Hippocampal formation (tissue), 2 donors: ENCODE data around the gene UCN2.

Experiments
- DNase-seq, 2 donors: peaks; one replicate each; lab custom pipeline; 2025; lab: John Stamatoyannopoulos, UW

The UCN2 gene

GRCh38 chr3:48563382-48563918, at the start of gene UCN2:
TSS of gene UCN2 (minus strand) at chr3:48563781. CDS start at chr3:48563124, 657 bp downstream.
- no peak for DNase-seq

- no peak for DNase-seq
These were observed 48.7 kb upstream of the UCN2 start for GRCh38 chr3:48612309-48612708.

GRCh38 chr3:48609088-48610005, 45.8 kb upstream of the UCN2 start, which contains the start of gene UQCRC1:
TSS of gene UQCRC1 (minus strand) at chr3:48609646. CDS start at chr3:48609620, 26 bp downstream.
- DNase-seq = peak; percentile 88 to 89

- no peak for DNase-seq
These were observed 43.9 kb upstream of the UCN2 start for GRCh38 chr3:48607519-48607918.

- no peak for DNase-seq
These were observed 38.0 kb upstream of the UCN2 start for GRCh38 chr3:48601622-48601994.

GRCh38 chr3:48600711-48601621, 37.4 kb upstream of the UCN2 start:
- no peak for DNase-seq

- no peak for DNase-seq
These were observed 36.1 kb upstream of the UCN2 start for GRCh38 chr3:48599509-48600285.

GRCh38 chr3:48599077-48599501, 35.5 kb upstream of the UCN2 start:
- DNase-seq = no peak

GRCh38 chr3:48598323-48599076, 34.9 kb upstream of the UCN2 start:
- DNase-seq = no peak

GRCh38 chr3:48597408-48597800, 33.8 kb upstream of the UCN2 start:
- DNase-seq = no peak

GRCh38 chr3:48596676-48597407, 33.3 kb upstream of the UCN2 start:
- no peak for DNase-seq

- DNase-seq = no peak
These were observed 32.6 kb upstream of the UCN2 start for GRCh38 chr3:48596157-48596556.

- DNase-seq = no peak
These were observed 32.0 kb upstream of the UCN2 start for GRCh38 chr3:48595526-48596121.

GRCh38 chr3:48595075-48595525, 31.5 kb upstream of the UCN2 start, which contains the start of gene COL7A1:
TSS of gene COL7A1 (minus strand) at chr3:48595329. CDS start at chr3:48595159, 170 bp downstream.
- no peak for DNase-seq

GRCh38 chr3:48594417-48595049, 31.0 kb upstream of the UCN2 start:
- DNase-seq = no peak

- no peak for DNase-seq
These were observed 29.8 kb upstream of the UCN2 start for GRCh38 chr3:48593337-48593736.

GRCh38 chr3:48592519-48593087, 29.0 kb upstream of the UCN2 start:
- no peak for DNase-seq

GRCh38 chr3:48591886-48592518, 28.4 kb upstream of the UCN2 start:
- DNase-seq = no peak
